ENCODE measurements around the gene HRH2. TPM values are rescaled to one million over a fixed set of nuclear protein-coding genes. Genes with fewer than 3 reads are reported as not detected.

The HRH2 gene
- total RNA-seq, 1 experiment from 2014 or later, result 3.3 TPM

- peaks cover 20 to 32% of the 10 kb centered on the region in 2 experiments for H3K4me1 Mint-ChIP-seq
- H3K9ac ChIP-seq (ENCODE audit: extremely low read depth, insufficient read length, low read length), result no peak overlapping the region
- no peaks in the 10 kb centered on the region; the same call in 1 of the 2 replicates for H3K27me3 Mint-ChIP-seq (ENCODE audit: low read depth)
- H3K4me3 Mint-ChIP-seq, result no peak overlapping the region
- H2BK12ac ChIP-seq (ENCODE audit: insufficient read length, low read depth, low read length), result no peak overlapping the region
- no peak for DNase-seq
- TF ChIP-seq CTCF (conservative IDR thresholded peaks at IDR 0.05), result no peak
- no peak overlapping the region for H3K14ac ChIP-seq (ENCODE audit: insufficient read depth, low read length)
- H3K9me3 Mint-ChIP-seq, result peaks cover 13 to 23% of the 10 kb centered on the region in 2 experiments
- no peak overlapping the region for H3K27ac Mint-ChIP-seq
- no peak overlapping the region for H3T11ph ChIP-seq (ENCODE audit: low read length)
- H4K5ac ChIP-seq (ENCODE audit: insufficient read length, low read depth, low read length), result no peak overlapping the region
- H4K8ac ChIP-seq (replicated peaks; ENCODE audit: insufficient read length, low read depth, low read length), result no peak overlapping the region
- H3K79me2 ChIP-seq (ENCODE audit: insufficient read depth, low read length), result no peaks in the 10 kb centered on the region
- no peak overlapping the region for H2BK15ac ChIP-seq (ENCODE audit: low read depth, low read length)
- H3K4ac ChIP-seq (ENCODE audit: low read depth, low read length), result no peak overlapping the region
- H4K20me1 ChIP-seq (ENCODE audit: control insufficient read depth, insufficient read depth, insufficient read length), result no peaks in the 10 kb centered on the region
- no peak overlapping the region for H3K56ac ChIP-seq (ENCODE audit: insufficient read length, low read depth, low read length)
- H2BK20ac ChIP-seq (ENCODE audit: low read depth, low read length, poor library complexity, severe bottlenecking), result no peak overlapping the region
- H3K23ac ChIP-seq (ENCODE audit: insufficient read length, low read depth, low read length), result no peak overlapping the region
- H3K36me3 Mint-ChIP-seq (ENCODE audit: insufficient read depth in 1 of 3, low read depth in 3 of 3), result peaks cover 4 to 18% (median 13%) of the 10 kb centered on the region in 3 experiments
- no peak overlapping the region for H2BK5ac ChIP-seq (ENCODE audit: insufficient read length, low read length)
- no peak overlapping the region for H3K4me2 ChIP-seq (ENCODE audit: insufficient read depth, insufficient read length, low read length)
- peaks cover 3% of the 10 kb centered on the region; the same call in 1 of the 2 replicates for H3K4me1 ChIP-seq (ENCODE audit: insufficient read depth, low read length)
- H3K23me2 ChIP-seq (ENCODE audit: insufficient read length, low read depth, low read length, poor library complexity, severe bottlenecking), result no peaks in the 10 kb centered on the region
- peaks cover 13% of the 10 kb centered on the region for H3K9me3 ChIP-seq (ENCODE audit: control insufficient read depth, low read depth, low read length)
- no peaks in the 10 kb centered on the region for H3K27me3 ChIP-seq (ENCODE audit: insufficient read depth, low read length)
- no peaks in the 10 kb centered on the region for H3K79me1 ChIP-seq (ENCODE audit: insufficient read depth, low read depth, low read length, poor library complexity, severe bottlenecking)
- H3K27ac ChIP-seq (ENCODE audit: insufficient read length, low read depth, low read length), result no peak overlapping the region
- no peak overlapping the region for H2BK120ac ChIP-seq (ENCODE audit: low read depth, low read length, poor library complexity, severe bottlenecking)
- H2AK5ac ChIP-seq (ENCODE audit: insufficient read length, low read length), result no peak overlapping the region
- H3K18ac ChIP-seq (ENCODE audit: insufficient read length, low read depth, low read length), result no peak overlapping the region
- H2AFZ ChIP-seq (ENCODE audit: low read length), result no peak overlapping the region
- 100% methylated on average over 1 of the region's 1 CpG for WGBS (ENCODE audit: extremely low coverage, insufficient read length, low lambda C conversion rate)
- no peak overlapping the region for H4K91ac ChIP-seq (ENCODE audit: insufficient read length, low read depth, low read length)
These were observed 37.3 kb upstream of the HRH2 start for GRCh38 chr5:175620527-175620926.
